Colonic mucosa (tissue), 4 donors: ENCODE data around the gene USH1G. TPM values are rescaled to one million over a fixed set of nuclear protein-coding genes. Genes with fewer than 3 reads are reported as not detected.

Experiments
- DNase-seq: peaks from one replicate; pipeline ENCODE4 v3.0.0-alpha.2; 2020
- H3K27ac ChIP-seq: fragments of 200-600 bp; one replicate; pipeline ENCODE4 v1.8.0; 2021
- H3K27me3 ChIP-seq: fragments of 200-600 bp; one replicate; pipeline ENCODE4 v1.8.0; 2021
- H3K36me3 ChIP-seq: fragments of 200-600 bp; one replicate; pipeline ENCODE4 v1.8.0; 2021
- H3K4me1 ChIP-seq: fragments of 200-600 bp; one replicate; pipeline ENCODE4 v1.8.0; 2021; ENCODE audit warnings: mild to moderate bottlenecking
- H3K4me3 ChIP-seq: fragments of 200-600 bp; one replicate; pipeline ENCODE4 v1.8.0; 2021
- H3K9ac ChIP-seq, 2 donors: one replicate each; pipeline ENCODE4 v1.7.0; 2013; ENCODE audit warnings: control low read depth in 2 of 2, low read depth in 2 of 2, low read length in 2 of 2
- H3K9me3 ChIP-seq: fragments of 200-600 bp; one replicate; pipeline ENCODE4 v1.8.0; 2021
- CTCF ChIP-seq: fragments of 200-600 bp; IDR thresholded peaks from one replicate; pipeline ENCODE4 v1.8.0; 2022; ENCODE audit warnings: antibody characterized with exemption, mild to moderate bottlenecking
- intact Hi-C: fragments of 100-400 bp; cut with DNase I; formaldehyde crosslinking; loops from one replicate; pipeline ENCODE4 v1.14.1; 2022
- total RNA-seq, 2 donors: library from RNA; stranded (reverse); fragmentation: NEBNext Ultra II Directional in 1 of 2; extraction: Animal tissue kit (Norgen Biotek cat#: 25700) in 1 of 2; gene quantifications; one replicate each; pipeline ENCODE4 v1.2.1, GENCODE V29; 2021
- donor health status: healthy.
- donor health status: DM: no; HTN: no; CAD: no.
- donor health status: DM: no; HTN: no; CAD: no.

USH1G gene
- total RNA-seq, 2 donors from 2014 or later, result 0.05 TPM; not detected in 1

GRCh38 chr17:74892013-74892841 is 30.8 kb downstream of the USH1G start:
- Histone ChIP-seq H3K4me1 (peaks cover 4% of the 10 kb centered on the region), H3K4me3 (peak overlapping the region; percentile 23), H3K27me3 (peaks cover 32% of the 10 kb centered on the region), H3K9me3 (no peaks in the 10 kb centered on the region), H3K27ac (no peak overlapping the region), H3K36me3 (no peaks in the 10 kb centered on the region), H3K9ac (no peak overlapping the region)
- intact Hi-C loops, result no loop called here
- no peak for DNase-seq
- TF ChIP-seq CTCF, result no peak

DNA sequence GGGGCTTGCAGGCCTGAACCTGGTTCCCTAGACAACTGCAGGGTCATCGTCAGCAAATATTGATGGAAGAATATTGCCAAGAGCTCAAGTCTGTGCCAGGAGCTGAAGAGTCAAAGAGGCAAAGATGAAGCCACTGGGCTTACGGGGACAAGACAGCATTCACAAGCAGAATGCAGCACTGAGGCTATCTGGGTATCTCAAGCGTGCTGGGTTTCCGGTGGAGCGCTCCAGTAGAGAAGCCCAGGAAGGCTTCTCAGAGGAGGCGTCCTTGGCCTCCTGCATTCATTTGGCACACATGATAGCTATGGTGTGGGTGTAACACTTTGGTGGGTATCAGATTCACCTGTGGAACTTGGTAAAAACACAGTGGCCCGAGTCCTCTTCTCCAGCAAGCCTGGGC is 32.5 kb downstream of the USH1G start:
- Histone ChIP-seq H3K9ac (no peak overlapping the region), H3K4me1 (peaks cover 4% of the 10 kb centered on the region), H3K4me3 (no peak overlapping the region), H3K27me3 (peaks cover 32% of the 10 kb centered on the region), H3K27ac (no peak overlapping the region), H3K36me3 (no peaks in the 10 kb centered on the region), H3K9me3 (no peaks in the 10 kb centered on the region)
- intact Hi-C loops, result no loop called here
- no peak for DNase-seq
- no peak for TF ChIP-seq CTCF

- Histone ChIP-seq H3K36me3 (no peaks in the 10 kb centered on the region), H3K27ac (no peak overlapping the region), H3K9ac (no peak overlapping the region), H3K4me3 (no peak overlapping the region), H3K27me3 (peaks cover 16% of the 10 kb centered on the region), H3K4me1 (peaks cover 2% of the 10 kb centered on the region), H3K9me3 (no peaks in the 10 kb centered on the region)
- DNase-seq, result no peak
- intact Hi-C loops, result no loop called here
- no peak for TF ChIP-seq CTCF
Measured at GRCh38 chr17:74888469-74888868, 34.6 kb downstream of the USH1G start.

DNA sequence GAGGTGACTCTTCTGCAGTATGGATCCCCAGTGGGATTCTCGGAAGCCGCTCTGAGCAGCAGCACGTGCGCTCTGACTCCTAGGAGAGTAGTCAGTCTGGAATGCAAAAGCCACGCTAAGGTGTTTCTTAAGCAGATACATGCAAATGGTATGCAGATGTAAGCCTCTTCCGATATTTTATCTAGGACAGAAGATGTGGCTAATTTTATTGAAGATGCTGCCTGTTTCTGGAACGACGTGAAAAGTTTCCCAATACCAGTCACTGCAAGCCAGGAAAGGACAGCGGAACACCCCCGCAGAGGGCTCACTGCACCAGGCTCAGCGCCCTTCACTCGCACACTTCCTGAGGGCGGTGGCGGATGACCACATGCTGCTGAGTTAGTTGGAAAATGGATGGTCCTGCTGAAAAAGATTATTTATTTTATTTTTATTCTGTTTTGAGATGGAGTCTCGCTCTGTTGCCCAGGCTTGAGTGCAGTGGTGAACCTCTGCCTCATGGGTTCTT is 39.8 kb downstream of the USH1G start:
- Histone ChIP-seq H3K36me3 (no peaks in the 10 kb centered on the region), H3K27me3 (no peaks in the 10 kb centered on the region), H3K4me1 (no peaks in the 10 kb centered on the region), H3K27ac (no peak overlapping the region), H3K4me3 (no peak overlapping the region), H3K9ac (no peak overlapping the region), H3K9me3 (no peaks in the 10 kb centered on the region)
- intact Hi-C loops, result no loop called here
- no peak for TF ChIP-seq CTCF
- DNase-seq, result no peak

DNA sequence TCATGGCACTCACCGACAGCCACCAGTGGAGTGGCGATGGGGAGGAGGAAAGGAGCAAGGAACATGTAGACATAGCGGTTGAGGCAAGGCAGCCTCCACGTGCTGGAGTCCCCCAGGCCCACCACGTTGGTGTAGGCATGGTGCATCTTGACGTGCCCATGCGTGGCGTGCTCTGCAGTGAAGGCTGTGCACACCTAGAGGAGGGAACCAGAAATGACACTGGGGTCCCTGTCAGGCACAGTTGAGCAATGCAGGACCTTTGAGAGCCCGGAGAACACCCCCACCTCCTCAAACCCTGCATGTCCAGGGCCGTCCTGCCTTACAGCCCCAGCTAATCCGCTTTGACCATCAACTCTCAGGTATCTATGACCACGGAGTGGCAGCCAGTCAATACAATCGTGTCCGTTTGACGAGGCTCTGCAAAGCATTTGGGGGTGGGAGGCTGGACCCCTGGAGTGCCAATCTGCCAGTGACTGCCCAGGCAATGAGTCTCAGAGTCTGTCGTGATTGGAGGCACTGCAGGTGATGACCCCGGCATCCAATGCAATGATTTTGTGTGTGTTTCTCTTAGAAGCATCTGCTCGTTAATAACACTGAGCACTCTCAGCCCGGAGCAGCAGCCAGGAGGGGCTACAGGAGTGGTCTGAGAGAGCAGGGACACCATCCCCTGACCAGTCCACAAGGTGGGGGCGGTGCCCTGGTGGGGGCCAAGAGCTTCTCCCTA is 40.4 kb downstream of the USH1G start:
- H3K4me1 ChIP-seq, result no peaks in the 10 kb centered on the region
- no peaks in the 10 kb centered on the region for H3K36me3 ChIP-seq
- H3K27ac ChIP-seq, result no peak overlapping the region
- no peak overlapping the region for H3K9ac ChIP-seq
- DNase-seq, result no peak
- no peaks in the 10 kb centered on the region for H3K9me3 ChIP-seq
- intact Hi-C loops, result no loop called here
- no peak for TF ChIP-seq CTCF
- H3K4me3 ChIP-seq, result no peak overlapping the region
- no peaks in the 10 kb centered on the region for H3K27me3 ChIP-seq
